Measurements from ENCODE around the gene FRY. TPM values are rescaled to one million over a fixed set of nuclear protein-coding genes. Genes with fewer than 3 reads are reported as not detected.

The FRY gene
- total and polyA plus RNA-seq, 9 of the 15 experiments (the other 6 are each of a cell fraction or from before 2014, with no cell fraction given), result 0.03 to 0.31 (median 0.11) TPM; not detected in 3

DNA sequence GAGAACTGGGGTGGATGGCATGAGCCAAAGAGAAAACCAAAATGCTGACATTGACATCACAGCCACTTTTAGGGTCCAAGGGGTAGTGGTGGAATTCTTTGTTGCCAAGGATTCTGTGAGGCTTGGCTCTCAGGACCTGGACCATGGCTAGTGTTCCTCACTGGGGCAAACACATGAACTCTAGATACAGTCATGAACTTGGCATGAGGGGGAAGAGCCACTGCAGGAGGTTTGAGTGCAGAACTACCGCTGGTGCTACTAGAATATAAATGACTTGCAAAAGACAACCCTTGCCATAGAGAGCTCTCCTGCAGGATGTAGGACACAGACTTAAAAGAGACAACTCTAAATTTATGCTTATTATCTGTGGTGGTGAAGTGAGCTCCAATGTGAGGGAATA is 29.8 kb upstream of the FRY start:
- Histone ChIP-seq H3K9me1 (ENCODE audit: control insufficient read depth, insufficient read depth, low read length) (no peaks in the 10 kb centered on the region), H3K4me2 (ENCODE audit: insufficient read depth, low read length) (no peak overlapping the region), H3K79me2 (ENCODE audit: control insufficient read depth, insufficient read depth, low read length) (no peaks in the 10 kb centered on the region), H3K9me3 (replicated peaks; ENCODE audit: control insufficient read depth, insufficient read depth, low read depth, low read length) (no peaks in the 10 kb centered on the region), H3K9ac (ENCODE audit: insufficient read depth in 1 of 2, low read depth in 2 of 2, low read length in 2 of 2) (no peak overlapping the region), H4K20me1 (replicated peaks; ENCODE audit: control insufficient read depth, insufficient read depth, low read length) (no peaks in the 10 kb centered on the region), H3K27ac (ENCODE audit: extremely low read depth, low read depth, low read length) (no peak overlapping the region), H2AFZ (ENCODE audit: low read depth, low read length) (no peak overlapping the region), H3K27me3 (ENCODE audit: control insufficient read depth in 2 of 2, insufficient read depth in 2 of 2, low read length in 2 of 2) (no peaks in the 10 kb centered on the region), H3K4me1 (replicated peaks in 1 of 2; ENCODE audit: control insufficient read depth in 2 of 2, insufficient read depth in 2 of 2, low read length in 2 of 2) (no peaks in the 10 kb centered on the region), H3K36me3 (ENCODE audit: control insufficient read depth, insufficient read depth, low read length) (no peaks in the 10 kb centered on the region), H3K4me3 (no peak overlapping the region)
- POLR2A ChIA-PET, result interaction anchor here (0.5 to 0.8 kb wide), 2 partner anchors 11 to 156 kb away, joined by 3 read pairs; no protein-coding TSS in a partner anchor
- TF ChIP-seq EP300 (IDR thresholded peaks at IDR 0.05; ENCODE audit: low read length) (no peak), CAMTA2 (CRISPR knock-in tag; conservative IDR thresholded peaks at IDR 0.05) (no peak), STAG1 (CRISPR knock-in tag; IDR thresholded peaks at IDR 0.05; ENCODE audit: borderline replicate concordance) (no peak), NCOR1 (IDR thresholded peaks at IDR 0.05) (no peak), PYGO2 (tag; IDR thresholded peaks at IDR 0.05) (no peak)
- TF ChIP-seq, protein P1, sequence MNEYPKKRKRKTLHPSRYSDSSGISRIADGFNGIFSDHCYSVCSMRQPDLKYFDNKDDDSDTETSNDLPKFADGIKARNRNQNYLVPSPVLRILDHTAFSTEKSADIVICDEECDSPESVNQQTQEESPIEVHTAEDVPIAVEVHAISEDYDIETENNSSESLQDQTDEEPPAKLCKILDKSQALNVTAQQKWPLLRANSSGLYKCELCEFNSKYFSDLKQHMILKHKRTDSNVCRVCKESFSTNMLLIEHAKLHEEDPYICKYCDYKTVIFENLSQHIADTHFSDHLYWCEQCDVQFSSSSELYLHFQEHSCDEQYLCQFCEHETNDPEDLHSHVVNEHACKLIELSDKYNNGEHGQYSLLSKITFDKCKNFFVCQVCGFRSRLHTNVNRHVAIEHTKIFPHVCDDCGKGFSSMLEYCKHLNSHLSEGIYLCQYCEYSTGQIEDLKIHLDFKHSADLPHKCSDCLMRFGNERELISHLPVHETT (CRISPR knock-in tag; conservative IDR thresholded peaks at IDR 0.05 in 1 of 2, IDR thresholded peaks at IDR 0.05 in 1 of 2), result no peak
- BruUV-seq (replicated peaks), result no TSS peak
- FAIRE-seq, result no peak
- no peak for DNase-seq (ENCODE audit: extremely low read depth in 1 of 4, low spot score in 3 of 4)
- 0% methylated on average over 1 of the region's 1 CpG for WGBS (ENCODE audit: insufficient coverage, low coverage, missing lambda C conversion rate)
- no peak for ATAC-seq
- CTCF ChIA-PET (ENCODE audit: low intra/inter-chr PET ratio), result interaction anchor here (1.0 kb wide), 1 partner anchor 308 kb away, joined by 3 read pairs; no protein-coding TSS in a partner anchor
- in situ Hi-C loops (cut with MboI) (no loop called here), intact Hi-C loops (cut with micrococcal nuclease) (no loop called here)

Measured in K562 (cell line).